Fibroblast of peridontal ligament (primary cell): ENCODE data around the gene FRAT1.
"Not testable (repeated sequence)": the region's sequence is repeated elsewhere in the genome, so short reads cannot be mapped to it uniquely, and the experiment has no call there.

Source experiments
- DNase-seq: peaks from one replicate; pipeline ENCODE4 v3.0.0-alpha.2; 2010; ENCODE audit errors: extremely low read depth

The FRAT1 gene

GRCh38 chr10:97318772-97319651, at the start of gene FRAT1:
TSS of gene FRAT1 (plus strand) at chr10:97319271. CDS start at chr10:97319454, 183 bp downstream.
- peak; percentile 90 for DNase-seq

GRCh38 chr10:97270523-97271154, 48.4 kb upstream of the FRAT1 start:
- peak; percentile 12 for DNase-seq

GRCh38 chr10:97273700-97274099, 45.4 kb upstream of the FRAT1 start:
- no peak for DNase-seq

GRCh38 chr10:97274828-97275227, 44.2 kb upstream of the FRAT1 start:
- no peak for DNase-seq

- no peak for DNase-seq
Measured at GRCh38 chr10:97277551-97277950, 41.5 kb upstream of the FRAT1 start.

- DNase-seq = peak; percentile 99
Measured at GRCh38 chr10:97278491-97278989, 40.5 kb upstream of the FRAT1 start.

- DNase-seq = peak; percentile 25
Measured at GRCh38 chr10:97279121-97279815, 39.8 kb upstream of the FRAT1 start.

- DNase-seq = no peak
Measured at GRCh38 chr10:97280783-97281182, 38.3 kb upstream of the FRAT1 start.

GRCh38 chr10:97290076-97290475, 29.0 kb upstream of the FRAT1 start:
- DNase-seq = not testable (repeated sequence)

- not testable (repeated sequence) for DNase-seq
Measured at GRCh38 chr10:97290576-97291356, 28.3 kb upstream of the FRAT1 start.

GRCh38 chr10:97291357-97292096, 27.5 kb upstream of the FRAT1 start:
- no peak for DNase-seq

- peak; percentile 98 for DNase-seq
Measured at GRCh38 chr10:97292097-97292861, 26.8 kb upstream of the FRAT1 start, which contains the start of gene ARHGAP19. TSS of gene ARHGAP19 (minus strand) at chr10:97292637. CDS start at chr10:97292627, 10 bp downstream.

GRCh38 chr10:97292862-97293198, 26.2 kb upstream of the FRAT1 start:
- DNase-seq = no peak

GRCh38 chr10:97297556-97298222, 21.4 kb upstream of the FRAT1 start:
- no peak for DNase-seq

GRCh38 chr10:97298223-97298571, 20.9 kb upstream of the FRAT1 start:
- no peak for DNase-seq

GRCh38 chr10:97300980-97301379, 18.1 kb upstream of the FRAT1 start:
- DNase-seq = no peak

- no peak for DNase-seq
Measured at GRCh38 chr10:97302088-97302791, 16.8 kb upstream of the FRAT1 start.

- no peak for DNase-seq
Measured at GRCh38 chr10:97307441-97307840, 11.6 kb upstream of the FRAT1 start.
